HG02610 (cell line): ENCODE data around the gene TUBAL3.
"Not testable (repeated sequence)": the region's sequence is repeated elsewhere in the genome, so short reads cannot be mapped to it uniquely, and the experiment has no call there.

ENCODE experiments used
- ATAC-seq: cut with Tn5 transposase; IDR thresholded peaks from one replicate; pipeline ENCODE4 v1.9.1; 2021; ENCODE audit warnings: mild to moderate bottlenecking, moderate library complexity; ENCODE audit not compliant: unreplicated experiment

The TUBAL3 gene

DNA sequence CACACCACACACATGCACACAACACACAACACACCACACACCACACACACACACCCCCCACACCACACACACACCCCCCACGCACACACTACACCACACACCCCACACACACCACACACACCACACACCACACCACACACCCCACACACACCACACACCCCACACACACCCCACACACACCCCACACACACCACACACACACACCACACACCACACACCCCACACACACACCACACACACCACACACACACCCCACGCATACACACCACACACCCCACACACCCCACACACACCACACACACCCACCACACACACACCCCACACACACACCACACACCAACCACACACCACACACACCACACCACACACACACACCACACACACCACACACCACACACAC is 23.4 kb downstream of the TUBAL3 start:
- no peak for ATAC-seq

DNA sequence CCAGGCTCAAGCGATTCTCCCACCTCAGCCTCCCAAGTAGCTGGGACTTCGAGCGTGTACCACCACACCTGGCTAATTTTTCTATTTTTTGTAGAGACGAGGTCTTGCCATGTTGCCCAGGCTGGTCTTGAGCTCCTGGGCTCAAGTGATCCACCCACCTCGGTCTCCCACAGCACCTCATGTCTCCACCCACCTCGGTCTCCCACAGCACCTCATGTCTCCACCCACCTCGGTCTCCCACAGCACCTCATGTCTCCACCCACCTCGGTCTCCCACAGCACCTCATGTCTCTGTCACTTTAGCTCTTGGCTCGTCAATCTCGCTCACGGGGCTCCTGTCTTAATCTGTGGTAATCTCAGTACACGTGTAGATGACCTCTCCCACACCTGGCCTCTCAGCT is 24.2 kb downstream of the TUBAL3 start:
- ATAC-seq, result not testable (repeated sequence)

DNA sequence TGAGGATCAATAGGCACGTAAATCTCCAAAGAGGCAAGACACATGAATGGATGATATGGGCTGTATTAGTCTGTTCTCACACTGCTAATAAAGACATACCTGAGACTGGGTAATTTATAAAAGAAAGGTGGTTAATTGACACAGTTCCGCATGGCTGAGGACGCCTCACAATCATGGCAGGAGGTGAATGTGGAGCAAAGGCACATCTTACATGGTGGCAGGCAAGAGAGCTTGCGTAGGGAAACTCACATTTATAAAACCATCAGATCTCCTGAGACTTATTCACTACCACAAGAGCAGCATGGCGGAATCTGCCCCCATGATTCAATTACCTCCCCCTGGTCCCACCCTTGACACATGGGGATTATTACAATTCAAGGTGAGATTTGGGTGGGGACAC is 25.4 kb downstream of the TUBAL3 start:
- ATAC-seq, result not testable (repeated sequence)

DNA sequence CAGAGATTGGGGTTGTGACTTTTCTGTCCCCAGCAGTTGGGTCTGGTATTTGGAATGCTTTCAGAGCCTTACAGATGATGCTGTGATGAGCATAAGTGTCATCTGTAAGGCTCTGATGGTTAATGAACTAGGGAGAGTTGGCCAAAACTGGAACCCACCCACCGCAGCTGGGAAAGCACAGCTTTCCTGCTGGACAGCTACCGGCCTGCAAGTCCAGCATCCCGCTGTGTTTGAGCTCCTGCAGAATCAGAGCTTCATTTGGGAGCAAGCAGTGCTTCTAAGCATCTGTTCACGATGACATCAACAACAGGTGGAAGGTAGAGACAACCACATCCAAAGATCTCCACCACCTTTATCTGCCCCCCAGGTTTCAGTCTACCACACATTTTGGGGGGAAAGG is 28.2 kb downstream of the TUBAL3 start:
- ATAC-seq, result no peak

DNA sequence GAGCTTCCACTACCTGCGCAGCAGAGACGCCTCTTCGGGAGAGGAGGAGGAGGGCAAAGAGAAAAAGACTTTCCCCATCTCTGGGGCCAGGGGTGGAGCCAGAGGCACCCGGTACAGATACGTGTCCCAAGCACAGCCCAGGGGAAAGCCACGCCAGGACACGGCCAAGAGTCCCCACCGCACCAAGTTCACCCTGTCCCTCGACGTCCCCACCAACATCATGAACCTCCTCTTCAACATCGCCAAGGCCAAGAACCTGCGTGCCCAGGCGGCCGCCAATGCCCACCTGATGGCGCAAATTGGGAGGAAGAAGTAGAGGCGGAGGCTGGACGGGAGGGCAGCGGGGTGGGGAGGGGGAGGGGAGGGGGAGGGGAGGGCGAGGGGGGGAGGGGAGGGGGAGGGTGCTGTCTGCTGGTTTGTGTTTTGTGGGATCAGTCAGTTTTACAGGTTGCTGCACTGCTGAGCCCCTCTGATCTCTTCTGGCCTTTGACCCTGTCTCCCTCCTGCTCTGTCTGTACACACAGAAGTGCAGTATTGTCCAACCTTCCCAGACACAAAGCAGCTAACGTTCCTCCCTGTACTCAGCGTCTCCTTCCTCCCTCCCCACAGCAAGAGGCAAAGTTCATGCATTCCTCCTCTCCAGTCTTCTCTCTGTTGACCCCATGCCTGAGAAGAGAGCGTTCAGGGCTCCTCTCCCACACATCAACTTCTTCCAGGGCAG is 30.6 kb downstream of the TUBAL3 start:
- ATAC-seq, result no peak

DNA sequence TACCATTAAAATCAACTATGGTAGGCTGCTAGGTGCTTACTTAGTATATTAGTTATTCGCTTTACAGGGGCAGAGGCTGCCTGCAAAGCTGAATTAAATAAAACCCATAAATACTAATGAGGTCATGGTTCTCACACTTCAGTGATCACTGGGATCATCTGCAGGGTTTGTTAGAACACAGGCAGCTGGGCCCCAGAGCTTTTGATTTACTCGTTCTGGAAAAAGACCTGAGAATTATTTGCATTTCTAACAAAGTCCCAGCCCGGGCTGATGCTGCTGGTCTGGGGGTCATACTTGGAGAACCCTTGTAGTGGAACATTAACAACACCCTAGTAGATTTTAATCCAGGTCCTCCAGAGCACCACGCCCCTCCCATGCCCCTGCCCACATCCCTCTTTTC is 31.3 kb downstream of the TUBAL3 start:
- ATAC-seq, result no peak

DNA sequence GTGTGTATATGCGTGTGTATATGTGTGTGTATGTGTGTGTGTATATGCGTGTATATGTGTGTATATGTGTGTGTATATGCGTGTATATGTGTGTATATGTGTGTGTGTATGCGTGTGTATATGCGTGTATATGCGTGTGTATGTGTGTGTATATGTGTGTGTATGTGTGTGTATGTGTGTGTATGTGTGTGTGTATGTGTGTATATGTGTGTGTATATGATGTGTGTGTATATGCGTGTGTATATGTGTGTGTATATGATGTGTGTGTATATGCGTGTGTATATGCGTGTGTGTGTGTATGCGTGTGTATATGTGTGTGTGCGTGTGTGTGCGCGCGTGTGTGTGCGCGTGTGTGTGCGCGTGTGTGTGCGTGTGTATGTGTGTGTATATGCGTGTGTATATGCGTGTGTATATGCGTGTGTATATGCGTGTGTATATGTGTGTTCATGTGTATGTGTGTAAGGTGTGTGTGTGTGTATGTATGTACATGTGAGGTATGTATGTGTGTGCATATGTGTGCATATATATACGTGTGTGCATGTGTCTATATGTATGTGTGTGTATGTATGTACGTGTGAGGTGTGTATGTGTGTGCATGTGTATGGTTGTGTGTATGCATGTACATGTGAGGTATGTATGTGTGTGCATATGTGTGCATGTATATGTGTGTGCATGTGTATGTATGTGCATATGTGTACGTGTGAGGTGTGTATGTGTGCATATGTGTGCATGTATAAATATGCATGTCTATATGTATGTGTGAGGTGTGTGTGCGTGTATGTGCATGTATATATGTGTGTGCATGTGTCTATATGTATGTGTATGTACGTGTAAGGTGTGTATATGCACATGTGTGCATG is 33.9 kb downstream of the TUBAL3 start:
- ATAC-seq, result no peak

DNA sequence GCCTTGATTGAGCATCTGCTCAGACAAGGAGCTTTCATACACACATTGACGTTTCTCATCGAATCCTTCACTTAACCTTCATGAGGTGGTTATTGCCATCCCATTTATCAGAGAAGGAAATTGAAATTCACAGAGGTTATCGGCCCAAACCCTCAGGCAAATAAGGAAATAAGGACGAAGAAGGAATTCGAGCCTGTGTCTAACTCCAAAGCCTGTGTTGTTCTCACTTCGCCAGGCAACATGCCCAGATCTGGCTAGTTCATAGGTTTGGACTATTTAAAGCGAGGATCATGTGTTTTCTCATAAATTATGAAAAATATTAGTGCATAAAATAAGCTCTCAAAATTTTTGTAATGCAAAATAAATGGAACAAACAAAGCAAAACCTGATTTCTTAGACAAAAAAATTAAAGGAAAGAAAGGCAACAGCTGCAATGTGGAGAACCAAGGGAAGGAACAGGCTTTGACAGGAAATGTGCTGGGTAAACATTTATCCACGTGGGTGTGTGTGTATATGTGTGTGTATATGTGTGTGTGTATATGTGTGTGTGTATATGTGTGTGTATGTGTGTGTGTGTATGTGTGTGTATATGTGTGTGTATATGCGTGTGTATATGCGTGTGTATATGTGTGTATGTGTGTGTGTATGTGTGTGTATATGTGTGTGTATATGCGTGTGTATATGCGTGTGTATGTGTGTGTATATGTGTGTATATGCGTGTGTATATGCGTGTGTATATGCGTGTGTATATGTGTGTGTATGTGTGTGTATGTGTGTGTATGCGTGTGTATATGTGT is 35.1 kb downstream of the TUBAL3 start:
- ATAC-seq, result no peak

DNA sequence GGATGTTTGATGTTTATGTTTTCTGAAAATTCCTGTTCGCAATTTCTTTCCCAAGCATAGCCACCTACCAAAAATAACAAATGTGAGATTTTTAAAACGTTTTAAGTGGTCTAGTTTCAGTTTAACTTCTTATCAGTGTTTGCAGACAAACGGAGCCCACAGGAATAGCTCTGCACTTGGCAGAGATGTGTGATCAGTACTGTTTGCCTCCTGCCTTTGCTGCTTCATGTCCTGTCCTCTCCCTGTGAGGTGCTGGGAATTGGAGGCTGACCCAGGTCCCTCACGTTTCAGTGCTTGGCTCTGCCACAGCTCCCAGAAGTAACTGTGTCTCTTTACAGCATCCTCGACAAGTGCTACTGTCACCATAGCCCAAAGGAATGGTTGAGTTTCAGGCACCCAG is 38.7 kb downstream of the TUBAL3 start:
- no peak for ATAC-seq

DNA sequence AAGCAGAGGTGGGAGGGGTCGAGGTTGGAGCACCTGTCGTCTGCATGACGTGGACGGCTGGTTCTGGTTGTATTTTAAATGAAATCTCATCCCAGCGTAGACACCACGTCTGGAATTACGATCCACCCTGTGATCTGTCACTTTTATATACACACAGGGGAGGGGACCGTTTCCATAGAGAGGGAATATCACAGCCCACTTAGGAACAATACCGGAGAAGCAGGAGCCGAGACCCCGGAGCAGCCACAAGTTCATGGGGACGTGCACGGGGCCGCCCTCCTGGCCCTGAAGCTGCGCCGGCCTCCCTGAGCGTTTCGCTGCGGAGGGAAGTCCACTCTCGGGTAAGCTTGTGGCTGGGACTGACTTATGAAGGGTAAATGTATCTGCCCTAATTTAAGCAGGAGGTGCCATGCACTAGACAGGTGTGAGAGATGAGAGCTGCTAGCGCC is 39.7 kb downstream of the TUBAL3 start, which contains the start of gene UCN3:
UCN3 (plus strand) TSS at position 77 of the 449 bp plus-strand sequence. CDS start 8,755 bp downstream, outside the sequence.
- no peak for ATAC-seq

DNA sequence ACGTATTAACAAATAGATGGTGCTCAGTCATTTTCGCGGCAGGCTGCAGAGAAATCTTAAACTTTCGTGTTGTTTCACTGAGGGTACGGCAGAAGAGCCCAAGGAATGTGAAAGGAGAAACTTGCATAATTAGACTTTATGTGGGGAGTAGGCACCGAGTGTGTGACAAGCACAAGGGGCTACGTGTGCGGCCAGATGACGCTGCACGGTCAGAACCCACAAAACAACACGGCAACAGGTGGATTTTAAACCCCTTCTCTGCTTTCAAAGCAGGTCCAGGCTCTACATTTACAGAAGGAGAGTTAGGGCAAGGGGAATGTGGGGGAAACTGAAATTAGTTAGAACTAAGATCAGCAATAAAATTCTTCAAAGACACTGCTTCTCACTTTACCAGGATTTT is 40.3 kb downstream of the TUBAL3 start:
- no peak for ATAC-seq

DNA sequence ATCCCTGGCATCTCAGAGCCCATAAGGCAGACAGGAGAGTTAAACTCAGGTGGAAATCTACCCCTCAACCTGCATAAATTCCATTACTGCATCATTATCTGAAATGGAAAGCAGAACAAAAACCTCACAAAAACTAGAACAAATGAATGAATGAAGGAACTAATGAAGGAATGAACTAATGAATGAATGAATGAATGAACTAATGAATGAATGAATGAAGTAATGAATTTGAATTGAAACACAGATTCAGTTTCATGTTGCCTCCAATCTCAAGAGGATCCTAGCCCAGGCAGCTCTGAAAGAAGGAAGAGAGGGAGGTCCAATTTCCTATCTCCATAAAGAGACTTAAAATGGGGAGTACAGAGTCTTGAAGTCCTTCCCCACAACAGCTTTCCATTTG is 41.8 kb downstream of the TUBAL3 start:
- ATAC-seq, result no peak

DNA sequence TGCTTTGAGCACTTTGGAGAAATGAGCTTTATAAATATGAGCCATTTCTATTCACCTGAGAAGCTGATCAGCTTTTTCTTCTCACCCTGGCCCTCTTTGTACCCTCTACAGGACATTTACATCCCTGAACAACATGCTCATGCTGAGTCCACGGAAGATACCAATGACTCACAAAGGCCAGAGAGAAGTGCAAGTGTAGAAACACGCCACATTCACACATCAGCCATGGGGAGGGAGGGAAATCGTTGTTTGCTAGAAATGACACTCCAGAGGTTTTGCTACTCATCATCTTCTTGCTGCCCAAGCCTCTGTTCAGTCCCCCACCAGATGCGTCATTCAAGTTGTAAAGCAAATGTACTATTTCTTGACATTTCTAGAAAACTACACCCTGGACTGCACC is 42.7 kb downstream of the TUBAL3 start:
- no peak for ATAC-seq

DNA sequence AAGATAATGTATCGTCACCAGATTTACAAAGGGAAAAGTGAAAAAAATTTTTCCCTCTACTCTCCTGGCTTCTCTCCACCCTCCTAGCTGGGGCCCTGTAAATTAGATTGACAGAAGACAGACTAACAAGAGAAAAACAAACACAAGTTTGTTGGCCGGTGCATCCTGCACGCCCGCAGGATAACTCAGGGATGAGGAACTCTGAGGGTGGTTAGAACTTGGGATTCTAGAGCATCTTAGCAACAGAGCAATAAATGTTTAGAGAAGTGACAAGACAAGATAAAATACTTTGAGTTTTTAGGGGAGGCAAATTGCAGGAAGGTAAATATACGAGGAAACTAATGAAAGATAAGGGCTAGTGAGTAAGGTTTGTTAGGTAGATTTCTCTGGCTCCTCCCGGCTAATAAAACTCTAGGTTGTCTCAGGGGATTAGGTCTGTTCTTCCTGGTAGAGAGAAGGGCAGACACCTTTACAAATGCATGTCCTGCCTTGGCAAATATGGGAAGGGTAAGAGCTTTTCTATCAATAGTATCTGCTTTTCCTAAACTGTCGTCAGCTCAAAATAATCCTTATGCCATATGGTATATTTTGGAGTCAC is 44.2 kb downstream of the TUBAL3 start:
- ATAC-seq, result no peak

DNA sequence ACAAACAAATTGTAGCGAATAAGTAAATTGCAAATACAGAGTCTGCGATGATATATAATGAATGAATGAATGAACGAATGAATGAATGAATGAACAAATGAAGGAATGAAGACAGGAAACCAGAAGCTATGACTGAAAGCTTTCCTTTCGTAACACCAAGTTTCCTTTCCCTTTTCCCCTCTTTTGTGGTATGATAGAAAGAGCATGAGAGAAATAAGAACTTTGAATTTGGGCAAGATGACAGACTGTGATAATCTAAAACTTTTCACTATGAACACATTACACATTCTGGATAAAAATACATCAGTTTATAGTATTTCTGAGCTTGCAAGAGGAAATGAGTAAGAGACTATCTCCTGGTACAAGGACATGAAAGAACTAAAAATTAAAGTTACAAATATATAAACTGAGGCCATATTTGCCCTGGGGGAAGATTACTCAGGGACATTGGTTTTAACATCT is 48.3 kb downstream of the TUBAL3 start:
- ATAC-seq, result no peak

DNA sequence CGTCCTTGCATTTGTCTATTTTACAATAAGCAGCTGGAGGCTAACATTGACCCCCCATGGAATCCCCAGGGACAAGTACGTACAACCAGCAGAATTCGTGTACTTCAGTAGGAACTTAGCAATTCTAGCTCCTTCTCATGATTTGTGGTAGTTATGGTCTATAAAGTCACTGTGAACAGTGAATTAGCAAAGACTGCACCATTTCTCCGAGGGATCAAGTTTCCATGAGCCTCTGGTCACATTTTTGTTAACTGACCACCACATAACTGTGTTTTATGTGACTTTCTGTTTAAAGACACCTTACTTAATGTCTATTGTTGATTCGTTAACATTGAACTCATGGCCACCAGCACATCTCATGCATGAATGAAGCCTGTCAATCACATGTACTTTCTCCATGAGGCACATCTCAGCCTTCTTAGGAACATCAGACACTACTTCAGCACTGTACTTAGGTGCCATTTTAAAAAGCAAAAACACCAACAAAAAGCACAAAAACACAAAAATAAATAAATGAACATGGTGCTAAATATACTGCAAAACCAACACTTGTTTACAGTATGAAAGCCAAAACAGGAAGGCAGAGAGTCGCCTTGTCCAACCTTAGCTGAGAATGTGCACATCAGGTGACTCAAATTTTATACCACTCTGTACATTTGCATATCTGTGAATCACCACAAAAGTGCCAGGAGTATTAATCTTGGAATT is 48.9 kb downstream of the TUBAL3 start:
- ATAC-seq, result no peak

DNA sequence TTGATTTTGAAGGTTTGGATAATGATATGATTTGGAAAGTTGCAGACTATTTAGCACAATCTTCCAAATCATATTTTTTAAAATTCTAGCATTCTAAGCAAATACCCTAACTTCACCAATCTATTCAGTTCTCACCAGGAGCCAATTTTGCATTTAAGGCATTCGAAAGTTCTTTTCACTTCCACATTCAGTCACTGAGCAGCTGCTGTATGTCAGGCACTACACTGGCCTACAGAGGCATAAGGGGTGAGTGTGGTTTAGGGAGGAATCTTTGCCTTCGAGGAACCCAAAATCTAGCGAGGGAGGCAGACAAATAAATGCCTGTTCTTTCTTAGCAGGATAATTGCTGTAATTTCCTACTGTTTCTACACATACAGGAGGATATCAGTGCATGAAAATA is 50.6 kb downstream of the TUBAL3 start:
- peak; percentile 43 for ATAC-seq

DNA sequence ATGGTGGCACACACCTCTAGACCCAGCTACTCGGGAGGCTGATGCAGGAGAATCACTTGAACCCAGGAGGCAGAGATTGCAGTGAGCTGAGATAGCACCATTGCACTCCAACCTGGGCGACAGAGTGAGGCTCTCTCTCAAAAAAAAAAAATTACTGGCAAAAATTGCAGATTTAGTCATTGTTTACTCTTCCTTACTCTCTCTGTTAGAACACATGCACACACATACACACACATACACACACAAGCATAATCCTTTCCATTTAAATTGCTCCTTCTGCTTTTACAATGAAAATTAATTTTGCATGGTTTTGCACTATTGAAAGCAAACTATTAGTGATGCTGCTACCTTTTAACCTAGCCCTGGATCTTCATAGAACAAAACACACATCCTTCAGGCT is 55.3 kb downstream of the TUBAL3 start:
- no peak for ATAC-seq

DNA sequence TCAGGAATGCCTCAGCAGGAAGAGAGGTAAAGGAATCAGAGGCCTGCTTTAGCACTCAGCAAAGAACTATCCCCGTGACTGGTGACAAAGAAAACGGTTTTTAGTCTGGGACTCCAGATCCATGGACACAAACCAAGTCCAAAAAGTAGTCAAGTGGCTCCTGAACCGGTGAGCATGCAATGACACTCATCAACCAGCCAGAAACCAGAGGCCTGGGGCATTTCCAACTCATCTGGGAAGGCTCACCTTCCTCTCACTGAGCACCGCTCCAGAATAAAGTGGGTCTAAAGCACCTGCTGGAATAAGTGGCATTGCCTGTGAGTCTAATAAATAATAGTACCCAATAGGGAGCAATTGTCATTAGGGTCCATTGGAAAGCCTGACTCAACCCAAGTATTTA is 57.7 kb downstream of the TUBAL3 start:
- ATAC-seq, result no peak

DNA sequence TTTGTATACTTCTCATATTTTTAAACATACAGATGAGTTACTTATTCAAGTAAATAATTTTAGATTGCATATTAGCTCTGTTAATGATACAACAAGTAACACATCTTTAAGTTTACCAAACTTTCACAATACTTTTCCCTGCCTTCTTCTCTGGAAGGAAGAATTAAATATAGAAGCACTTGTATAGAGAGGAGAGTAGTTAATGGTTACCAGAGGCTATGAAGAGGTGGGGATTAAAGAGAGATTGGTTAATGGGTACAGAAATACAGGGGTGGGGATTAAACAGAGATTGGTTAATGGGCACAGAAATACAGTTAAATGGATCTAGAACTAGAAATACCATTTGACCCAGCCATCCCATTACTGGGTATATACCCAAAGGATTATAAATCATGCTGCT is 59.9 kb downstream of the TUBAL3 start:
- ATAC-seq, result no peak
